HUES6 (cell line): ENCODE data around the gene CEMIP2.
"Not testable (repeated sequence)": the region's sequence is repeated elsewhere in the genome, so short reads cannot be mapped to it uniquely, and the experiment has no call there.

Source experiments
- H3K27ac ChIP-seq: 2 replicates; pipeline ENCODE4 v1.7.0; 2013; ENCODE audit warnings: low read depth, mild to moderate bottlenecking, low read length, inconsistent platforms
- H3K27me3 ChIP-seq: 2 replicates; pipeline ENCODE4 v1.6.1; 2013; ENCODE audit warnings: low read length; ENCODE audit not compliant: control insufficient read depth, insufficient read depth
- H3K36me3 ChIP-seq: 2 replicates; pipeline ENCODE4 v1.6.1; 2013; ENCODE audit warnings: low read length; ENCODE audit not compliant: control insufficient read depth, insufficient read depth
- H3K4me1 ChIP-seq: 2 replicates; pipeline ENCODE4 v1.6.1; 2013; ENCODE audit warnings: low read length; ENCODE audit not compliant: control insufficient read depth, insufficient read depth
- H3K4me3 ChIP-seq: 2 replicates; pipeline ENCODE4 v1.5.1; 2013; ENCODE audit warnings: low read depth, low read length
- H3K9ac ChIP-seq: one replicate; pipeline ENCODE4 v1.6.1; 2013; ENCODE audit warnings: mild to moderate bottlenecking, low read length
- H3K9me3 ChIP-seq: 2 replicates; pipeline ENCODE4 v1.6.1; 2013; ENCODE audit warnings: low read depth, low read length; ENCODE audit not compliant: control insufficient read depth, insufficient read depth

Gene CEMIP2

DNA sequence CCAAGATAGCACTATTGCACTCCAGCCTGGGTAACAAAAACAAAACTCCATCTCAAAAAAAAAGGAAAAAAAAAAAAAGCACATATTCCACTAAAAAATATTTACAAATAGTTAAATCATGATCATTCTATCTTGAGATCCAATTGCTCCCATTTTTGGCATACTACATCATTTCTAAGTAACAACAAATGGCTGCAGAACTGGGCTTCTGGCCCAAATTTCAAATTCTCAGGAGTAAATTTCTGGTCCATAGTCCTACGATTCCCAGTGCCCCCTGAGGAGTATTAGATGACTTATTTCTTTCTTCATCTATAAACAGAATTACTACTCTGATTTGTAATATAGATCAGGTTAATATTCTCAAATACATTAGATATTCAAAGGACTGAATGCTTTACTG lies 62.1 kb downstream of the CEMIP2 start:
- Histone ChIP-seq H3K4me3 (no peak overlapping the region), H3K4me1 (no peaks in the 10 kb centered on the region), H3K27me3 (no peaks in the 10 kb centered on the region), H3K9ac (no peak overlapping the region), H3K36me3 (peaks cover 68% of the 10 kb centered on the region), H3K9me3 (no peaks in the 10 kb centered on the region), H3K27ac (no peak overlapping the region)

DNA sequence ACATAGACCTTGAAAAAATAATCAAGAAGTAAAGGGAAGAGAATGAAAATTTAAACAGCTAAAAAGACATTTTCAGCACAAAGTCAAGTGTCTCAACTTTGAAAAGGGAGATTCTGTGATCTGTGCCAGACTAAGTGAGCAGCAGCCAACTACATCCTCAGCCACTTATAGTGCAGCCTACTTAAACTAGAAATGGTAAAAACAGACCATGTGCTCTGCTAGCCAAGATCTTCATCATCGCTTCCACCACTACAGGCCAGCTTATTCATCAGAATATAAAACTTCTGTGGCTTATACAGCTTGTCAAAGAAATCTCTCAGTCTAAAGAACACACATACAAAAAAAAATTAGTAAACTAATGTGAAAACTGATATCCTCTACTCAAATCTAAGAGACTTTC lies 63.5 kb downstream of the CEMIP2 start:
- Histone ChIP-seq H3K4me3 (no peak overlapping the region), H3K27ac (no peak overlapping the region), H3K9me3 (no peaks in the 10 kb centered on the region), H3K36me3 (peaks cover 65% of the 10 kb centered on the region), H3K9ac (no peak overlapping the region), H3K4me1 (no peaks in the 10 kb centered on the region), H3K27me3 (no peaks in the 10 kb centered on the region)

DNA sequence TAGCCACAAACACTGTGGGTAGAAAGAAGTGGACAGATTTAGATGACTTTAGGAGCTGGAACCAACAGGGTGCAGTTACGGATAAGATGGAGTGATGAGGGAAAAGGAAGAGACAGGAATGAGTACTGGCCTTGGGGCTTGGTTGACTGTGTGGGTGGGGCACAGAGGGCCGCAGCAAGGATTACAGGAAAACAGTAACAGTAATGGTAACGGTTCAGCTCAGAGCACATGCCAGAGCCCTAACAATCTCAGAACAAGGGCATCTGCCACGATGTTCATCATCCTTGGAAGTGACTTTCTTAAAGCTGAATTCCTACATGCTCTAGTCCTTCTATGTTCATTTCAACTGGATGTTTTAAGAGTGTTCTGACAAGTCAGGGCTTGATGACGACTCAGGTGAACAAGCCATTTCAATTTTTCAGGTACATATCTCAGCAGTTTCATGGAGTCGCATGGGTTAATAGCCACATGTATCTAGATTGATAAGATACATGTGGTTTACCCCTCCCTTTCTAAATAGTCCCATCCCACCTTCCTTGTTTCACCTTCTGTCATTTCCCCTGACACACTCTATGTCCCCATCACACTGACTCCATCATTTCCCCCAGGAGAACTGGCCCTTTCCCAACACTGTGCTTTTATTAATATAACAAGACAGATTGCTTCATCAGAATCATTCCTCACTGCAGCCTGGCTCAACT lies 65.0 kb downstream of the CEMIP2 start:
- Histone ChIP-seq H3K4me3 (no peak overlapping the region), H3K27ac (no peak overlapping the region), H3K4me1 (no peaks in the 10 kb centered on the region), H3K27me3 (no peaks in the 10 kb centered on the region), H3K36me3 (peaks cover 65% of the 10 kb centered on the region), H3K9ac (no peak overlapping the region), H3K9me3 (no peaks in the 10 kb centered on the region)

DNA sequence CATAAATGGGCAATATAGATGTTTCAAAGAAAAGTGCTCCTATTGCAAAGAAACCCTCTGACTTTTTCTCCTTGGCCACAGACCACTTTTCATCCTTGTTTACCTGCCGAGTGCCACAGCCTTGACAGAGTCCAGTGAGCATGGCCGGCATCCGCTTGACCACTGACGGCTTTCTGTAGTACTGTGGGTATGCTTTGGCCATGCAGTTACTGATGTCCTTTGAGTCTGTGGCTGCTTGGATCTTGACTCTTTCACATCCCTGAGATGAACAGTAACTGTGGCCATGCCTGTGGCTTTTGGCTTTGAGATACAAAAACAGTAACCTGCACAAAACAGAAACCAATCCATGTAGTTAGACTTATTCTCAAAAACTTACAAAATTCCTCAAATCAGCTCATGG lies 70.4 kb downstream of the CEMIP2 start:
- no peak overlapping the region for H3K27ac ChIP-seq
- no peaks in the 10 kb centered on the region for H3K4me1 ChIP-seq
- no peak overlapping the region for H3K9ac ChIP-seq
- H3K9me3 ChIP-seq, result no peaks in the 10 kb centered on the region
- no peaks in the 10 kb centered on the region for H3K27me3 ChIP-seq
- no peak overlapping the region for H3K4me3 ChIP-seq
- H3K36me3 ChIP-seq, result peaks cover 75% of the 10 kb centered on the region

DNA sequence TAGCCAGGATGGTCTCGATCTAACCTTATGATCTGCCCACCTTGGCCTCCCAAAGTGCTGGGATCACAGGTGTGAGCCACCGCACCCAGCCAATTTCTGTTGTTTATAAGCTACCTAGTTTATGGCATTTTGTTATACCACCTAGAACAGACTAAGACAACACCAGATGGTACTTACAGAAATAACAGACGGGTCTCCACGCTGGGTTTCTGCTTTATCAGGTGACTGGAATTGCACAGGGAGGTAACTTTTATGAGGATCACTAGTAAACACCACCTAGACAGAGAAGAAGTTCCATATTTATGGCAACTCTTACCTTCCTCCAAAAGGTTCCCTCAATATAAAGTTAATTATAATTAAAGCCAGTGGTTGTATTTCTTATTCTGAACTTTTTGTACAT lies 74.0 kb downstream of the CEMIP2 start:
- peaks cover 84% of the 10 kb centered on the region for H3K36me3 ChIP-seq
- H3K4me3 ChIP-seq, result no peak overlapping the region
- no peaks in the 10 kb centered on the region for H3K27me3 ChIP-seq
- no peaks in the 10 kb centered on the region for H3K9me3 ChIP-seq
- no peak overlapping the region for H3K9ac ChIP-seq
- no peaks in the 10 kb centered on the region for H3K4me1 ChIP-seq
- H3K27ac ChIP-seq, result no peak overlapping the region

DNA sequence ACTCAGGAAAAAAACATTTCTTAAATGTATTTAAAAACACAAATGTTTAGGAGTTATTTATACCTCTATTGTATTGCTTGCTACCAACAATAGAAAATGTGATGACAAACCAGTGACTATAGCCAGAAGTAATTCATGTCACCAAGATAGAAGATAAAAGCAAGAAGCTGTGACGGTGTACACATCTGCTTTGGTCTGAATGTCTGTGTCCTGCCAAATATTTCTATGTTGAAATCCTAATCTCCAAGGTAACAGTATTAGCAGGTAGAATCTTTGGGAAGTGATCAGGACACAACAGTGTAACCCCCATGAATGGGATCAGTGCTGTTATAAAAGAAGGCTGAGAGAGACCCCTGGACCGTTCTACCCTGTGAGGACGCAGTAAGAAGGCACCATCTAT lies 74.7 kb downstream of the CEMIP2 start:
- H3K36me3 ChIP-seq, result peaks cover 84% of the 10 kb centered on the region
- H3K9me3 ChIP-seq, result no peaks in the 10 kb centered on the region
- no peak overlapping the region for H3K9ac ChIP-seq
- H3K27me3 ChIP-seq, result no peaks in the 10 kb centered on the region
- H3K27ac ChIP-seq, result no peak overlapping the region
- H3K4me1 ChIP-seq, result no peaks in the 10 kb centered on the region
- no peak overlapping the region for H3K4me3 ChIP-seq

DNA sequence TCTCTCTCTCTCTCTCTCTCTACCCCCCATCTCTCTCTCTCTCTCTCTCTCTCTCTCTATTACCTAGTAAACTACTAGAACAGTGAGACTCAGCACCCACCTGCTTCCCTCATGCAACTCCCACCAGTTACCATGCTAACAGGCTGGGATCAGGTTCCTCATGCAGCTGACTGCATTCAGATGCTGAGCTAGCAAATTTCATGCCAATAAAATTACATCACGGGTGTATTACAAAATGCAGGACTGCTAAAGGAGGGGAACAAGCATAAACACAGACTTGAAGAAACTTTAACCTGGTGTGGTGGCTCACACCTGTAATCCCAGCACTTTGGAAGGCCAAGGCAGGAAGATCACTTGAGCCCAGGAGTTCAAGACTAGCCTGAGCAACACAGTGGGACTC lies 76.0 kb downstream of the CEMIP2 start:
- Histone ChIP-seq H3K4me1 (no peaks in the 10 kb centered on the region), H3K27ac (no peak overlapping the region), H3K4me3 (no peak overlapping the region), H3K9ac (no peak overlapping the region), H3K27me3 (no peaks in the 10 kb centered on the region), H3K9me3 (no peaks in the 10 kb centered on the region), H3K36me3 (peaks cover 82% of the 10 kb centered on the region)

DNA sequence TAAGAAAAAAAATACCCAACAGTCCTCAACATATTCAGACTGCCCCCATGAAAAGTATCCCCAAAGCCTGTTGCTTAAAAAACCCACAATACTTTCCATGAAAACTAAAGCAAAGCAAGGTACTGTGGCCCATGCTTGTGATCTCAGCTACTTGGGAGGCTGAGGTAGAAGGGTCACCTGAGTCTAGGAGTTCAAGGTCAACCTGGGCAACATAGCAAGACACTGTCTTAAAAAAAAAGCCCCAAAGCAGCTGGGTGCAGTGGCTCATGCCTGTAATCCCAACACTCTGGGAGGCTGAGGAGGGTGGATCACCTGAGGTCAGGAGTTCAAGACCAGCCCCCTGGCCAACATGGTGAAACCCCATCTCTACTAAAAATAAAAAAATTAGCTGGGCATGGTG lies 76.7 kb downstream of the CEMIP2 start:
- H3K27ac ChIP-seq, H3K9ac ChIP-seq, H3K9me3 ChIP-seq, H3K4me1 ChIP-seq, H3K4me3 ChIP-seq, H3K27me3 ChIP-seq: not testable (repeated sequence)
- H3K36me3 ChIP-seq, result peaks cover 80% of the 10 kb centered on the region

DNA sequence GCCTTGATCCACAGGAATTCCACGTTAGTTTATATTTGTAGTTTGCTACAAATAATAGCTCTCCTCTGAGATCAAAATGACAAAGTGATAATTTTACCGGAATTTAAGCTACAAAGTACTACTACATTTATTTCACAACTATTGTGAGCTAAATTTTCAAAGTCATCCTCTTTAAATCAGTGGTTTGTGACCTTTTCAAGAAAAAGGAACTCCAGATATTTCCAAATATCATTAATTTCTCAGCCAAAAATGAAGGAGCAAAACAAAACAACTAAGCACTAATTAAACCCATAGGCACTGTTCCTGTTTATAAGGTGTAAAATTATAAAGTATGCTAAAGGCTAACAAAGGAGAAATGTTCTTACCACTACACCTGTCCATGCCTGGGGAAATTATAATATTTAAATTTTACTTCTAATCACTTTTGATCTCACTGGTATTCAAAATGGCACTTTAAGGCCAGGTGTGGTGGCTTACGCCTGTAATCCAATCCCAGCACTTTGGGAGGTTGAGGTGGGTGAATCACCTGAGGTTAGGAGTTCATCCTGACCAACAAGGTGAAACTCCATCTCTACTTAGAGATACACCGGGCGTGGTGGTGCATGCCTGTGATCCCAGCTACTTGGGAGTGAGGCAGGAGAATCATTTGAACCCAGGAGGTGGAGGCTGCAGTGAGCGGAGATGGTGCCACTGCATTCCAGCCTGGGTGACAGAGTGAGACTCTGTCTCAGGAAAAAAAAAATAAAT lies 77.5 kb downstream of the CEMIP2 start:
- no peaks in the 10 kb centered on the region for H3K9me3 ChIP-seq
- H3K27ac ChIP-seq, result no peak overlapping the region
- H3K27me3 ChIP-seq, result no peaks in the 10 kb centered on the region
- no peak overlapping the region for H3K4me3 ChIP-seq
- H3K9ac ChIP-seq, result no peak overlapping the region
- H3K4me1 ChIP-seq, result peaks cover 3% of the 10 kb centered on the region; the same call in 1 of the 2 replicates
- H3K36me3 ChIP-seq, result peaks cover 83% of the 10 kb centered on the region

DNA sequence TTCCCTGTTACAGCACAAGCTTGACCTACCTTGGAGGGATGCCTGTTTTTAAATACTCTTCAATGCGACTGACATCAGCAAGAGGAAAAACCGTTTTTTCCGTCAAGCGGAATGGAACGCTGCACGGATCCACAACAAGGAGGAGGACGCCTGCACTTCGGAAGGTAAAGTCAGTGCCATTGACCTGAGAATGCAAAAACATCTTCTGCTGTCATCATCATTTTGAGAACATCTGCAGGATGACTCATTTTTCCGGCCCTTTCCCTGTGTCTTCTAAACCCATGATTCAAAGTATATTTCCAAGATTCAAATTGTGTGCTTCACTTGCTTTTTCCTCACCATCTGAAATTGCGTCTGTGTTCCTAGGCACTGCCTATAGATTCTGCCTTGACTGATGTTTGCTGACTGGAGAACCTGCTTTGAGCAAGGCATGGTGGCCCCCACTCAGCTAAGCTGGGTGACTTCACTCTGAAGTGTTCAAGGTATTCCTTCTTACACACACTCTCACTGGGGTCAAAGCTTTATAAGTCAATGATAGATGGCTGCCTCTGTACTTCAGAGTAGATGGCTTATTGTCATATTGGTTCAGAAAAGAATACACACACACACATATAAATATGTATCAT lies 78.1 kb downstream of the CEMIP2 start:
- no peaks in the 10 kb centered on the region for H3K27me3 ChIP-seq
- H3K27ac ChIP-seq, result no peak overlapping the region
- peaks cover 83% of the 10 kb centered on the region for H3K36me3 ChIP-seq
- H3K4me3 ChIP-seq, result no peak overlapping the region
- H3K9ac ChIP-seq, result no peak overlapping the region
- H3K9me3 ChIP-seq, result no peaks in the 10 kb centered on the region
- peaks cover 10% of the 10 kb centered on the region for H3K4me1 ChIP-seq

DNA sequence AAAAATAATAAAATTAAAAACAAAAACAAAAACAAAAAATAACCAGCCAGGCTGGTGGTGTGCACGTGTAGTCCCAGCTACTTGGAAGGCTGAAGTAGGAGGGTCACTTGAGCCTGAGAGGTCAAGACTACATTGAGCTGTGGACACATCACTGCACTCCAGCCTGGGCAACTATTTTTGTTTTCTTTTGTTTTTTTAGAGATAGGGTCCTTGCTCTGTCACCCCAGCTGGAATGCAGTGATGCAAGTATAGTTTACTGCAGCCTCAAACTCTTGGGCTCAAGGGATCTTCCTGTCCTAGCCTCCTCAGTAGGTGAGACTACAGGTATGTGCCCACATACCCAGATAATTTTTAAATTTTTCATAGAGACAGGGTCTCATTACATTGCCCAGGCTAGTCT lies 80.6 kb downstream of the CEMIP2 start:
- H3K27ac ChIP-seq, result no peak overlapping the region
- H3K9ac ChIP-seq, result no peak overlapping the region
- no peaks in the 10 kb centered on the region for H3K27me3 ChIP-seq
- peaks cover 59% of the 10 kb centered on the region for H3K36me3 ChIP-seq
- H3K9me3 ChIP-seq, result no peaks in the 10 kb centered on the region
- no peak overlapping the region for H3K4me3 ChIP-seq
- peaks cover 28% of the 10 kb centered on the region for H3K4me1 ChIP-seq
